Smooth muscle cell (in vitro differentiated cells): ENCODE measurements around the gene KLHDC4. TPM values are rescaled to one million over a fixed set of nuclear protein-coding genes. Genes with fewer than 3 reads are reported as not detected.

Source experiments
- DNase-seq: peaks from one replicate; lab custom pipeline; 2025; ENCODE audit not compliant: unreplicated experiment; lab: John Stamatoyannopoulos, UW
- H2AFZ ChIP-seq: fragments of 200-600 bp; sonication (generic); 2 replicates; pipeline ENCODE4 v1.6.0; 2016; ENCODE audit warnings: antibody characterized with exemption, low read depth, mild to moderate bottlenecking
- H3F3A ChIP-seq: fragments of 200-600 bp; sonication (generic); 2 replicates; pipeline ENCODE4 v1.6.0; 2017; ENCODE audit warnings: antibody characterized with exemption, low read depth
- H3K27ac ChIP-seq: fragments of 200-600 bp; sonication (generic); 2 replicates; pipeline ENCODE4 v1.5.1; 2016; ENCODE audit warnings: low read depth, mild to moderate bottlenecking
- H3K27me3 ChIP-seq: fragments of 200-600 bp; sonication (generic); 2 replicates; pipeline ENCODE4 v1.6.1; 2016; ENCODE audit warnings: low read depth, mild to moderate bottlenecking
- H3K36me3 ChIP-seq: fragments of 200-600 bp; sonication (generic); 2 replicates; pipeline ENCODE4 v1.5.1; 2016; ENCODE audit warnings: low read depth
- H3K4me1 ChIP-seq: fragments of 200-600 bp; sonication (generic); 2 replicates; pipeline ENCODE4 v1.5.1; 2016; ENCODE audit warnings: low read depth
- H3K4me2 ChIP-seq: fragments of 200-600 bp; sonication (generic); 2 replicates; pipeline ENCODE4 v1.6.0; 2016; ENCODE audit warnings: mild to moderate bottlenecking
- H3K4me3 ChIP-seq: fragments of 200-600 bp; sonication (generic); 2 replicates; pipeline ENCODE4 v1.5.1; 2016; ENCODE audit warnings: mild to moderate bottlenecking
- H3K79me2 ChIP-seq: fragments of 200-600 bp; sonication (generic); 2 replicates; pipeline ENCODE4 v1.6.0; 2016; ENCODE audit warnings: low read depth, mild to moderate bottlenecking
- H3K9ac ChIP-seq: fragments of 200-600 bp; sonication (generic); 2 replicates; pipeline ENCODE4 v1.6.0; 2016; ENCODE audit warnings: low read depth
- H3K9me3 ChIP-seq: fragments of 200-600 bp; sonication (generic); replicated peaks from 2 replicates; pipeline ENCODE4 v1.5.1; 2016; ENCODE audit warnings: low read depth
- H4K20me1 ChIP-seq: fragments of 200-600 bp; sonication (generic); 2 replicates; pipeline ENCODE4 v1.6.0; 2016; ENCODE audit warnings: low read depth
- CTCF ChIP-seq: fragments of 200-600 bp; sonication (generic); IDR thresholded peaks from 2 replicates; pipeline ENCODE4 v1.5.1; 2017; ENCODE audit warnings: borderline replicate concordance, mild to moderate bottlenecking, antibody characterized with exemption; ENCODE audit not compliant: insufficient read depth, poor library complexity, severe bottlenecking
- WGBS: methylation state at CpG from one replicate; pipeline ENCODE4 v1.1.7; 2016; ENCODE audit warnings: low lambda C conversion rate; 5-methylcytosine and 5-hydroxymethylcytosine counted together
- polyA plus RNA-seq: library from polyadenylated mRNA; unstranded; fragments of >200 nt; fragmentation: Nextera tagmentation; extraction: Ambion mirVana; gene quantifications from 2 replicates; pipeline ENCODE4 v1.2.1, GENCODE V29; 2016
- total RNA-seq: library from RNA; depleted of rRNA; stranded (reverse); fragments of >200 nt; gene quantifications from 2 replicates; pipeline ENCODE4 v1.2.3, GENCODE V29; 2014

The KLHDC4 gene
- total and polyA plus RNA-seq, 2 experiments from 2014 or later: 6.0 to 6.7 TPM

DNA sequence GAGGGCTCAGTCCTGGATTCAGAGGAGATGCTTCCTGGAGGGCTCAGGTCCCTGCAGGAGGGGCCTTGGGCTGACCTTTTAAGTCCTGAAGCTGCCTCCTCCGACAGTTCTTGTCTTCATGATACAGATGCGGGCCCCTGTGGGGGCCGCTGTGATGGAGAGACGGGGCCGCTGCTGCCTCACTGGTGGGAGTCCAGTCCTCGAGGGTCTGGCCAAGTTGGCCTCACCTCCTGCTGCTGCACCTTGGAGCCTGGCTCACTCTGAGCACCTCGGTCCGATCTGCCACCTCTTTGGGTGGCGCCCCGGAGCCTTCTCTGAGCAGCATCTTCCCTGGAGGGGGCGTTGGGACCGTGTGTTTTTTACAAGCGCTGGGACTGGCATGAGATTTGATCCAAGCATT lies 79.1 kb downstream of the KLHDC4 start:
- no peak overlapping the region for H3K9ac ChIP-seq
- WGBS: 95% methylated on average over 12 of the region's 13 CpGs

GRCh38 chr16:87685766-87686165 lies 80.0 kb downstream of the KLHDC4 start:
- 94% methylated on average over 13 of the region's 13 CpGs for WGBS
- Histone ChIP-seq H3K9ac (no peak overlapping the region), H3K9me3 (no peaks in the 10 kb centered on the region), H3F3A (no peaks in the 10 kb centered on the region), H4K20me1 (no peaks in the 10 kb centered on the region), H2AFZ (no peak overlapping the region), H3K27me3 (no peaks in the 10 kb centered on the region), H3K36me3 (no peaks in the 10 kb centered on the region), H3K4me1 (no peaks in the 10 kb centered on the region), H3K4me2 (no peak overlapping the region), H3K4me3 (no peak overlapping the region), H3K27ac (no peak overlapping the region), H3K79me2 (no peaks in the 10 kb centered on the region)
- no peak for DNase-seq
- no peak for TF ChIP-seq CTCF

More for the DNA sequence above, 79.1 kb downstream of the KLHDC4 start:
- H4K20me1 ChIP-seq: no peaks in the 10 kb centered on the region
- H3K36me3 ChIP-seq: no peaks in the 10 kb centered on the region
- no peak overlapping the region for H3K4me2 ChIP-seq
- H3K27me3 ChIP-seq: no peaks in the 10 kb centered on the region
- H3F3A ChIP-seq: no peaks in the 10 kb centered on the region
- no peaks in the 10 kb centered on the region for H3K79me2 ChIP-seq
- no peak for TF ChIP-seq CTCF
- no peak overlapping the region for H3K27ac ChIP-seq
- no peaks in the 10 kb centered on the region for H3K9me3 ChIP-seq
- H3K4me3 ChIP-seq: no peak overlapping the region
- no peaks in the 10 kb centered on the region for H3K4me1 ChIP-seq
- DNase-seq: no peak
- H2AFZ ChIP-seq: no peak overlapping the region

DNA sequence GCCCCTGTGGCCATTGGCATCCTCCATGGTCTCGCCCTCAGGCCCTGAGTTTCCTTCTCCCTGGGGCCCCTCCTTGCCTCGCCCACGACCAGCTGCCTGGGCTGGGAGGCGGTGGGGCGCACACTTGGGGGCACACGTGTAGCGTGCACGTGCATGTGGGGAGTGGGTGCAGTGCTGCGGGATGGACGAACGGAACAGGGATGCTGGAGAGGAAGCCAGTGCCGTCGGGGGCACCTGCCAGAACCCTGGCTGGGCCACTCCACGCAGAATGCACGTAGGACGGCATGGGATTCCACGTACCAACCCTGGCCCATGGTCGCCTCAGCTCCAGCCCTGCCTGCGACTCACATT lies 80.4 kb downstream of the KLHDC4 start:
- H4K20me1 ChIP-seq: no peaks in the 10 kb centered on the region
- no peaks in the 10 kb centered on the region for H3K27me3 ChIP-seq
- no peak for DNase-seq
- H3K36me3 ChIP-seq: no peaks in the 10 kb centered on the region
- H2AFZ ChIP-seq: no peak overlapping the region
- no peak overlapping the region for H3K4me2 ChIP-seq
- H3F3A ChIP-seq: no peaks in the 10 kb centered on the region
- no peak for TF ChIP-seq CTCF
- H3K9me3 ChIP-seq: no peaks in the 10 kb centered on the region
- no peak overlapping the region for H3K4me3 ChIP-seq
- H3K27ac ChIP-seq: no peak overlapping the region
- 94% methylated on average over 19 of the region's 19 CpGs for WGBS
- H3K4me1 ChIP-seq: no peaks in the 10 kb centered on the region
- H3K9ac ChIP-seq: no peak overlapping the region
- H3K79me2 ChIP-seq: no peaks in the 10 kb centered on the region

DNA sequence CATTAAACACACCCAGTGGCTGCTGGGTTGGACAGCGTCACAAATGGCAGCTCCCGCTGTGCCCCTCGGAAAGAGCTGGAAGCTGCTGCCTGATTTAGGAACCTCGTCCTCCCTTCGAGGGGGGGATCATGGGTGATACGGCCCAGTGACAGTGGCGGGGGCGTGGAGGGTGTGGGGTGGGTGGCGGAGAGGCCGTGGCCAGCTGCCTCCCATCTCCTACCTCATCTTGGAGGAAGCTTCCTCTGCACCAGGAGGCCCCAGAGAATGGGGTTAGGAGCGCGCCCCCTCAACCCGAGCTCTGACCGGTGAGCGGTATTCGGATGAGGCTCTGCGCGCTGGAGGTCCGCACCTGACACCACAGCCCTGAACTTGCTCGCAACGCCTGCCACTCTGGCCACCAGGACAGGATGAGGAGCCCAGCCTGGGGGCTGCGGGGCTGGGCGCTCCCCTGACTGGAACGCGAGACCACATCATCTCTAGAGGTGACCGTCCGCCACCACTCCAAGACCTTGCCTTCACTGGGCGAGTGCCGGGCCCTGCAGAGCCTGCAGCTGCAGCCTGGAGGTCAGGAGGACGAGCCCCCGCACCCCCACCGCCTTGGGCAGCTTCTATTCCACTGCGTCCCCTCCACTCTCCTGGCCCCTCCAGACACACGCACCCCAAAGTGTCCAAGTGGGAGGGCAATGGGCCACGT lies 80.9 kb downstream of the KLHDC4 start:
- Histone ChIP-seq H3K27ac (no peak overlapping the region), H3K79me2 (no peaks in the 10 kb centered on the region), H3K27me3 (no peaks in the 10 kb centered on the region), H3K9me3 (no peaks in the 10 kb centered on the region), H4K20me1 (no peaks in the 10 kb centered on the region), H3K36me3 (no peaks in the 10 kb centered on the region), H3K4me1 (no peaks in the 10 kb centered on the region), H2AFZ (no peak overlapping the region), H3K4me3 (no peak overlapping the region), H3K9ac (no peak overlapping the region), H3K4me2 (no peak overlapping the region), H3F3A (no peaks in the 10 kb centered on the region)
- DNase-seq: no peak
- 98% methylated on average over 34 of the region's 35 CpGs for WGBS
- no peak for TF ChIP-seq CTCF
